ENCODE measurements around the gene RASSF3. TPM values are rescaled to one million over a fixed set of nuclear protein-coding genes. Genes with fewer than 3 reads are reported as not detected.
"Not testable (repeated sequence)": the region's sequence is repeated elsewhere in the genome, so short reads cannot be mapped to it uniquely, and the experiment has no call there.

The RASSF3 gene
- total and polyA plus RNA-seq, 10 of the 15 experiments (the other 5 are each of a cell fraction or from before 2014, with no cell fraction given) = 6.9 to 62.4 (median 30.3) TPM

- H2AFZ ChIP-seq (ENCODE audit: control insufficient read depth, low read depth, low read length); H3K9me3 ChIP-seq (replicated peaks; ENCODE audit: control insufficient read depth, insufficient read depth, low read length); FAIRE-seq; BruUV-seq (replicated peaks); DNase-seq (ENCODE audit: low read depth, low spot score); in situ Hi-C loops (cut with MboI); H4K20me1 ChIP-seq (ENCODE audit: control insufficient read depth, insufficient read depth); H3K36me3 ChIP-seq (ENCODE audit: control insufficient read depth in 2 of 2, insufficient read depth in 2 of 2, low read length in 1 of 2); H3K27me3 ChIP-seq (replicated peaks in 1 of 2; ENCODE audit: control insufficient read depth in 2 of 2, insufficient read depth in 2 of 2, low read length in 1 of 2): not testable (repeated sequence)
- TF ChIP-seq IKZF2 (IDR thresholded peaks at IDR 0.05) (0 out of 4 replicates have a peak, but pooled peaks of 1 of the 2 experiments have one; percentile 37), CREB1 (IDR thresholded peaks at IDR 0.05; ENCODE audit: low read depth) (peak; percentile 85), ZNF24 (IDR thresholded peaks at IDR 0.05) (peak; percentile 87), ATF2 (IDR thresholded peaks at IDR 0.05; ENCODE audit: low read length) (peak; percentile 22; the same call in 1 of the 2 replicates), ZNF217 (IDR thresholded peaks at IDR 0.05) (0 out of 2 replicates have a peak, but pooled peaks have one; percentile 18), PAX5 (IDR thresholded peaks at IDR 0.05; ENCODE audit: borderline replicate concordance, low read depth, low read length) (peak; percentile 77; the same call in 1 of the 2 replicates), MLLT1 (IDR thresholded peaks at IDR 0.05) (peak; percentile 83), FOXM1 (IDR thresholded peaks at IDR 0.05; ENCODE audit: low read depth, low read length) (0 out of 2 replicates have a peak, but pooled peaks have one; percentile 19), CREM (IDR thresholded peaks at IDR 0.05; ENCODE audit: low read depth) (peak; percentile 55; the same call in 1 of the 2 replicates), RUNX3 (IDR thresholded peaks at IDR 0.05; ENCODE audit: low read length) (peak; percentile 48; the same call in 1 of the 2 replicates)
- SMC1A ChIA-PET (ENCODE audit: uncharacterized antibody, unreplicated experiment) = interaction anchor here (0.9 to 4.5 kb wide), 6 partner anchors 12 to 75 kb away, joined by 4 to 19 read pairs (median 6); no protein-coding TSS in a partner anchor
- peak; percentile 0; the same call in 1 of the 3 replicates for ATAC-seq
- Histone ChIP-seq H3K4me2 (ENCODE audit: control insufficient read depth, insufficient read depth) (peak overlapping the region; percentile 56), H3K9ac (ENCODE audit: control insufficient read depth, insufficient read depth, low read length) (peak overlapping the region; percentile 89; the same call in 1 of the 2 replicates), H3K4me1 (ENCODE audit: control insufficient read depth, insufficient read depth, low read length) (peaks cover 19% of the 10 kb centered on the region), H3K27ac (ENCODE audit: control insufficient read depth, insufficient read depth) (peak overlapping the region; percentile 83), H3K4me3 (peak overlapping the region; percentile 93), H3K79me2 (ENCODE audit: control insufficient read depth, insufficient read depth, low read length) (peaks cover 90% of the 10 kb centered on the region)
- CTCF ChIA-PET = interaction anchor here (2.7 kb wide), 1 partner anchor 84 kb away, joined by 14 read pairs; no protein-coding TSS in a partner anchor
- intact Hi-C loops (cut with micrococcal nuclease; ENCODE audit: unreplicated experiment) = loop anchor here (5.0 to 10.0 kb wide), 5 partner anchors 53 to 1441 kb away; partner anchors contain the start of genes GNS, LEMD3 and TBK1
- RAD21 ChIA-PET (ENCODE audit: unreplicated experiment) = interaction anchor here (0.7 to 5.2 kb wide), 6 partner anchors 11 to 398 kb away, joined by 3 to 52 read pairs (median 4); no protein-coding TSS in a partner anchor
- POLR2A ChIA-PET = interaction anchor here (0.7 to 3.3 kb wide), 4 partner anchors 12 to 93 kb away, joined by 3 to 12 read pairs (median 4); no protein-coding TSS in a partner anchor
- WGBS (ENCODE audit: insufficient coverage, insufficient replicate concordance, low lambda C conversion rate, missing lambda C conversion rate) = 36% methylated on average over 19 of the region's 19 CpGs
Observed at GRCh38 chr12:64613775-64614398, 3.6 kb downstream of the RASSF3 start.
